ENCODE data around the gene URI1. TPM values are rescaled to one million over a fixed set of nuclear protein-coding genes. Genes with fewer than 3 reads are reported as not detected.

The URI1 gene, protein sequence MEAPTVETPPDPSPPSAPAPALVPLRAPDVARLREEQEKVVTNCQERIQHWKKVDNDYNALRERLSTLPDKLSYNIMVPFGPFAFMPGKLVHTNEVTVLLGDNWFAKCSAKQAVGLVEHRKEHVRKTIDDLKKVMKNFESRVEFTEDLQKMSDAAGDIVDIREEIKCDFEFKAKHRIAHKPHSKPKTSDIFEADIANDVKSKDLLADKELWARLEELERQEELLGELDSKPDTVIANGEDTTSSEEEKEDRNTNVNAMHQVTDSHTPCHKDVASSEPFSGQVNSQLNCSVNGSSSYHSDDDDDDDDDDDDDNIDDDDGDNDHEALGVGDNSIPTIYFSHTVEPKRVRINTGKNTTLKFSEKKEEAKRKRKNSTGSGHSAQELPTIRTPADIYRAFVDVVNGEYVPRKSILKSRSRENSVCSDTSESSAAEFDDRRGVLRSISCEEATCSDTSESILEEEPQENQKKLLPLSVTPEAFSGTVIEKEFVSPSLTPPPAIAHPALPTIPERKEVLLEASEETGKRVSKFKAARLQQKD
- total RNA-seq = 10 to 100 TPM; 84.8 to 91.2 (median 86.3) TPM

DNA sequence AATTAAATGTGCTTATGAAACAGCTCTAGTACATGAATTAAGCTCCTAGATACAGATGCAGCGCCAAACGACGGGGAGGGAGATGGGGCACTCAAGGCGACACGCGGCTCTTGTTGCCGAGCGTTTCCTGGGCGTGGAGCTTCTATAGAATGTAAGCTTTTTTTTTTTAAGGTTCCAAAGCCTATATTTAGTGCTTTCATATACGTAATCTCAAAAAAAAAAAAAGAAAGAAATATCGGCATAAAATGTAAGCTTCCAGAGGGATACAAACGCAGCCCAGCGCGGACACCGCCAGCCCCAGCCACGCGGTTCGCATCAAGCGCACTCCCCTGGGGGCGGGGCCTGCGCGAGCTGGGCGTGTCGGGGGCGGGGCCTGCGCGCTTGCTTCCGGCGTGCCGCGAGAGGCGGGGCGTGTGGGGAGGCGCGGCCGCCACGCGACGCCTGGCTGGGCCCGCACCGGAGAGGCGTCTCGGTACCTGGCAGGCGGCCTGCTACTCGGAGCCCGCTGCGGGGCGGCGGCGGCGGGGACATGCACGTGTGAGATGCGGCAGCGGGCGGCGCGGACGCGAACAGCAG, at the start of gene URI1:
Gene URI1 (plus strand): TSS at position 412 of the 576 bp plus-strand sequence. CDS start 309 bp downstream, outside the sequence.
- Histone ChIP-seq H3K27me3 (no peaks in the 10 kb centered on the region), H3K36me3 (no peaks in the 10 kb centered on the region), H3K9me3 (no peaks in the 10 kb centered on the region), H3K27ac (peak within 1 kb of the TSS; percentile 11 to 78 (median 31)), H3K4me1 (peaks cover 14 to 19% of the 10 kb centered on the region in 2 donors), H3K4me3 (replicated peaks in 1 of 3) (peak within 1 kb of the TSS; percentile 27 to 67 (median 61))
- 1 to 2% methylated on average over 23 to 27 of the region's 59 CpGs for WGBS, 2 donors
- peak; percentile 89 to 91 for DNase-seq
- peak in 1 of 2 donors; percentile 72 for TF ChIP-seq POLR2A (IDR thresholded peaks at IDR 0.05)
- TF ChIP-seq, protein P1, sequence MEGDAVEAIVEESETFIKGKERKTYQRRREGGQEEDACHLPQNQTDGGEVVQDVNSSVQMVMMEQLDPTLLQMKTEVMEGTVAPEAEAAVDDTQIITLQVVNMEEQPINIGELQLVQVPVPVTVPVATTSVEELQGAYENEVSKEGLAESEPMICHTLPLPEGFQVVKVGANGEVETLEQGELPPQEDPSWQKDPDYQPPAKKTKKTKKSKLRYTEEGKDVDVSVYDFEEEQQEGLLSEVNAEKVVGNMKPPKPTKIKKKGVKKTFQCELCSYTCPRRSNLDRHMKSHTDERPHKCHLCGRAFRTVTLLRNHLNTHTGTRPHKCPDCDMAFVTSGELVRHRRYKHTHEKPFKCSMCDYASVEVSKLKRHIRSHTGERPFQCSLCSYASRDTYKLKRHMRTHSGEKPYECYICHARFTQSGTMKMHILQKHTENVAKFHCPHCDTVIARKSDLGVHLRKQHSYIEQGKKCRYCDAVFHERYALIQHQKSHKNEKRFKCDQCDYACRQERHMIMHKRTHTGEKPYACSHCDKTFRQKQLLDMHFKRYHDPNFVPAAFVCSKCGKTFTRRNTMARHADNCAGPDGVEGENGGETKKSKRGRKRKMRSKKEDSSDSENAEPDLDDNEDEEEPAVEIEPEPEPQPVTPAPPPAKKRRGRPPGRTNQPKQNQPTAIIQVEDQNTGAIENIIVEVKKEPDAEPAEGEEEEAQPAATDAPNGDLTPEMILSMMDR (IDR thresholded peaks at IDR 0.05) = no peak
- intact Hi-C loops (cut with DNase I) = no loop called here

DNA sequence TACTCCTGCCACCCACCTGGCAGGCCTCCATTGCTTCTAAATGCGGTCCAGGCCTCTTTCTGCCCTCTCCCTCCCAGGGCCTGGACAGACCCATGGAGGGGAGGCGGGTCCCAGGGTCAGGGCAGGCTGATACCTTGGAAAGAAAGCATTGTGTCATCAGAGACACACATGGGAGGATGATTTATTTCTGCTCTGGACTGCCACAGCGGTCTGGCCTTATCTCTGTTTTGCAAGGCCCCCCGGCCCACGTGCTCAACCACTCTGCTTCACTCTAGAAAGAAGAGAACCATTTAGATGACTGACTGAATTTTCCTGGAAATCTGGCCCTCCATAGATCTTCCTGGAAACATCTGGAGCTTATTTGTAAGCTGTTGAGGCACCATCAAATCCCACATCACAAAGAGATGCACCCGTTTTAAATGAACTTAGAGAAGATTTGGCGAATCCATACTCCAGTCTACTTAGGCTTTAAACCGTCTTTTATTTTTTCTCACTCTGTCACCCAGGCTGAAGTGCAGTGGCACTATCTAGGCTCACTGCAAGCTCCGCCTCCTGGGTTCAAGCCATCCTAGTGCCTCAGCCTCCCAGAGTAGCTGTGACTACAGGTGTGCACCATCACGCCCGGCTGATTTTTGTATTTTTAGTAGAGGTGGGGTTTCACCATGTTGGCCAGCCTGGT, 48.3 kb upstream of the URI1 start:
- Histone ChIP-seq H3K9me3 (no peaks in the 10 kb centered on the region), H3K4me3 (replicated peaks in 1 of 3) (no peak overlapping the region), H3K36me3 (no peaks in the 10 kb centered on the region), H3K27ac (no peak overlapping the region), H3K4me1 (no peaks in the 10 kb centered on the region), H3K27me3 (no peaks in the 10 kb centered on the region)
- intact Hi-C loops (cut with DNase I) = no loop called here
- WGBS, 2 donors = 77 to 88% methylated on average over 11 of the region's 11 CpGs
- no peak for TF ChIP-seq POLR2A (IDR thresholded peaks at IDR 0.05)
- TF ChIP-seq, protein P1 (IDR thresholded peaks at IDR 0.05) = no peak
- DNase-seq = no peak

DNA sequence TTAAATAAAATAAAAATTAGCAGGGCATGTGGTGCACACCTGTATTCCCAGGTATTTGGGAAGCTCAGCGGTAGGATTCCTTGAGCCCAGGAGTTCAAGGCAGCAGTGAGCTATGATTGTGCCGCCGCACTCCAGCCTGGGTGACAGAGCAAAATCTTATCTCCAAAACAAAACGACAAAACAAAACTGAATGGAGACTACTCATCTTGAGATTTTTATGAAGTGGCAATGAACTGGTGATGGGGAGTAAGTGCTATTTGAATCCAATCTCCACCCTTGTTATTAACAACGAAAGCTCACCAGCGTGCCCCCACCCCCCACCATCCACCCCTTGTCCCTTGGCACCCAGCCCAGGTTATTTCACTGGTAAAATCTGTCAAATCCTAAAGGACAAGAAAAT, 45.2 kb upstream of the URI1 start:
- no peak for TF ChIP-seq POLR2A (IDR thresholded peaks at IDR 0.05)
- TF ChIP-seq, protein P1 (IDR thresholded peaks at IDR 0.05) = no peak
- Histone ChIP-seq H3K27me3 (no peaks in the 10 kb centered on the region), H3K36me3 (no peaks in the 10 kb centered on the region), H3K27ac (no peak overlapping the region), H3K9me3 (no peaks in the 10 kb centered on the region), H3K4me1 (no peaks in the 10 kb centered on the region), H3K4me3 (replicated peaks in 1 of 3) (no peak overlapping the region)
- intact Hi-C loops (cut with DNase I) = no loop called here
- DNase-seq = no peak
- 32 to 59% methylated on average over 6 of the region's 6 CpGs for WGBS, 2 donors

DNA sequence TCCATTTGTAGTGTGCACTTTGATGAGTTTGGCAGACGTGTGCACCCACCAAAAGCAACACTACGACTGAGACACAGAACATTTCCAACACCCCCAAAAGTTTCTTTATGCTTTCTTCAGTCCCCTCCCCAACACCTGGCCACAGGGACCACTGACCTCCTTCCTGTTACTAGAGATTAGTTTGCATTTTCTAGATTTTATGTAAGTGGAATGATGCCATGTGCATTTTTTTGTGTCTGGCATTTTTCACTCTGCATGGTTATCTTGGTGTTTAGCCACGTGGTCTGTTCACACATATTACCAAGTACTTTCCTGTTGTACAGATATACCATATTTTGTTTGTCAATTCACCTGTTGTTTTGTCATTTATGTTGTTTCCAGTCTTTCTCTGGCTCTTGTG, 44.6 kb upstream of the URI1 start:
- intact Hi-C loops (cut with DNase I) = no loop called here
- 67 to 80% methylated on average over 3 of the region's 3 CpGs for WGBS, 2 donors
- Histone ChIP-seq H3K4me3 (replicated peaks in 1 of 3) (no peak overlapping the region), H3K27ac (no peak overlapping the region), H3K27me3 (no peaks in the 10 kb centered on the region), H3K9me3 (no peaks in the 10 kb centered on the region), H3K36me3 (no peaks in the 10 kb centered on the region), H3K4me1 (no peaks in the 10 kb centered on the region)
- TF ChIP-seq POLR2A (IDR thresholded peaks at IDR 0.05) = no peak
- TF ChIP-seq, protein P1 (IDR thresholded peaks at IDR 0.05) = no peak
- no peak for DNase-seq

All from thyroid gland (tissue), 4 donors.